GM12891 (cell line): ENCODE results near the gene TLX1. TPM values are rescaled to one million over a fixed set of nuclear protein-coding genes. Genes with fewer than 3 reads are reported as not detected.

Source experiments
- DNase-seq: peaks from one replicate; pipeline ENCODE4 v3.0.0; 2011; ENCODE audit warnings: low spot score; ENCODE audit not compliant: insufficient read length
- FAIRE-seq: peaks from 2 replicates; lab custom pipeline; 2011; peaks lifted over from hg19 to GRCh38; lab: Jason Lieb, UNC
- PAX5 ChIP-seq: IDR thresholded peaks from 2 replicates; pipeline ENCODE4 v1.6.1; 2011; ENCODE audit warnings: low read length, moderate library complexity, mild to moderate bottlenecking; ENCODE audit not compliant: insufficient read depth, severe bottlenecking
- POLR2A ChIP-seq: IDR thresholded peaks from 2 replicates; pipeline ENCODE4 v1.6.1; 2011; ENCODE audit warnings: low read depth, low read length, control low read depth
- POLR2AphosphoS5 ChIP-seq: IDR thresholded peaks from 2 replicates; pipeline ENCODE4 v1.6.1; 2011; ENCODE audit warnings: low read depth, low read length, control low read depth
- POU2F2 ChIP-seq: IDR thresholded peaks from 2 replicates; pipeline ENCODE4 v1.6.1; 2011; ENCODE audit warnings: low read depth, mild to moderate bottlenecking, control low read depth, low read length, moderate library complexity
- SPI1 ChIP-seq: IDR thresholded peaks from 2 replicates; pipeline ENCODE4 v1.6.1; 2011; ENCODE audit warnings: low read depth, low read length, control low read depth
- TAF1 ChIP-seq: IDR thresholded peaks from 2 replicates; pipeline ENCODE4 v1.6.1; 2011; ENCODE audit warnings: low read depth, low read length, control low read depth
- polyA plus RNA-seq: library from polyadenylated mRNA; unstranded; fragments of >200 nt; gene quantifications from one replicate; pipeline ENCODE4 v1.2.1, GENCODE V29; 2012; ENCODE audit warnings: low read depth, missing spikeins, inconsistent platforms; ENCODE audit not compliant: missing spikeins

Gene TLX1
- polyA plus RNA-seq, result not detected

GRCh38 chr10:101130984-101131961, at the start of gene TLX1:
TLX1 (plus strand) TSS chr10:101131300; CDS start chr10:101131542, 242 bp downstream.
- TF ChIP-seq POU2F2 (no peak), SPI1 (no peak), PAX5 (no peak), POLR2A (no peak), TAF1 (no peak), POLR2AphosphoS5 (no peak)
- DNase-seq, result no peak
- FAIRE-seq, result no peak

- peak; percentile 62 for FAIRE-seq
- no peak for TF ChIP-seq SPI1
- TF ChIP-seq POLR2AphosphoS5, result no peak
- TF ChIP-seq POLR2A, result no peak
- no peak for TF ChIP-seq PAX5
- no peak for TF ChIP-seq TAF1
- no peak for TF ChIP-seq POU2F2
- DNase-seq, result no peak
Observed at GRCh38 chr10:101085846-101086245, 45.3 kb upstream of the TLX1 start.

- FAIRE-seq, result no peak
- no peak for TF ChIP-seq SPI1
- TF ChIP-seq POLR2A, result no peak
- TF ChIP-seq POU2F2, result no peak
- no peak for TF ChIP-seq PAX5
- TF ChIP-seq TAF1, result no peak
- no peak for TF ChIP-seq POLR2AphosphoS5
Observed at GRCh38 chr10:101087376-101087775, 43.7 kb upstream of the TLX1 start.

GRCh38 chr10:101087965-101088364, 43.1 kb upstream of the TLX1 start:
- FAIRE-seq (no peak), DNase-seq (no peak)
- TF ChIP-seq POLR2AphosphoS5 (no peak), PAX5 (no peak), POLR2A (no peak), POU2F2 (no peak), TAF1 (no peak)

More at GRCh38 chr10:101087376-101087775, 43.7 kb upstream of the TLX1 start:
- DNase-seq, result no peak

GRCh38 chr10:101089520-101090299, 41.4 kb upstream of the TLX1 start:
- FAIRE-seq (no peak), DNase-seq (no peak)
- TF ChIP-seq PAX5 (no peak), POLR2AphosphoS5 (no peak), POU2F2 (no peak), TAF1 (no peak), SPI1 (no peak), POLR2A (no peak)

DNA sequence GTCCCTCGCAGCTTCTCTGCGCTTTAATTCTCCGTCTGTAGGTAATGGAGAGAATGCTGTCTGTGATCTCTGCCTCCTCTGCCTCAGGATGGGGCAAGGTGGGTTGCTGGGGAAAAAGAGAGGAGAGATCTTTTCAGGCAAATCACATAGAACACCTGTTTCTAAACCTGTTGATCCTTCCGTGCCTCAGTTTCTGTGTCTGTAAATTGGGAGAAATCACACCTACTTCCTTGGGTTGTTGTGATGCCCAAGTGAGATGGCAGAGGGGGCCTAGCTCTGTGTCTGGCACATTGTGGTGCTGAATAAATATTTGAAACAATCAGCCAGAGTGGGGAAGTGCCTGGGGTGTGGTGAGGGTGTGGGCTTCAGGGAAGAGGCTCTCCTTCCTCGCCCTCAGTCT, 40.5 kb upstream of the TLX1 start:
- FAIRE-seq (no peak), DNase-seq (no peak)
- TF ChIP-seq SPI1, result no peak
- no peak for TF ChIP-seq POLR2A
- TF ChIP-seq PAX5, result no peak
- no peak for TF ChIP-seq TAF1
- TF ChIP-seq POU2F2, result no peak
- no peak for TF ChIP-seq POLR2AphosphoS5

- TF ChIP-seq POLR2AphosphoS5, result no peak
- no peak for TF ChIP-seq SPI1
- no peak for TF ChIP-seq POLR2A
- TF ChIP-seq PAX5, result no peak
- no peak for TF ChIP-seq TAF1
- DNase-seq (no peak), FAIRE-seq (no peak)
Observed at GRCh38 chr10:101091546-101092290, 39.4 kb upstream of the TLX1 start.

- no peak for TF ChIP-seq POU2F2
- no peak for TF ChIP-seq SPI1
- TF ChIP-seq PAX5, result no peak
- TF ChIP-seq TAF1, result no peak
- TF ChIP-seq POLR2A, result no peak
- no peak for TF ChIP-seq POLR2AphosphoS5
- no peak for FAIRE-seq
- no peak for DNase-seq
Observed at GRCh38 chr10:101092881-101093354, 38.2 kb upstream of the TLX1 start.
